Activated naive CD4-positive, alpha-beta T cell treated with anti-CD3 and anti-CD28 coated beads, Interleukin-2, amount 10 ng/mL, durations not matched to agents 7 days and 5 days (primary cell): ENCODE measurements around the gene NF2.
"Not testable (repeated sequence)": the region's sequence is repeated elsewhere in the genome, so short reads cannot be mapped to it uniquely, and the experiment has no call there.

Experiments
- CTCF ChIA-PET: fragments of 350-600 bp; sonication (Branson Sonifier 250); formaldehyde crosslinking; loops from one replicate; lab custom pipeline; 2021; ENCODE audit warnings: antibody characterized with exemption; lab: Charles Lee
- DNase-seq: peaks from one replicate; pipeline ENCODE4 v3.0.0-alpha.2; 2020
- H3K27ac Mint-ChIP-seq: one replicate; pipeline ENCODE4 v1.8.0; 2021; ENCODE audit warnings: mild to moderate bottlenecking, moderate library complexity, mixed read lengths
- H3K27me3 Mint-ChIP-seq: one replicate; pipeline ENCODE4 v1.8.0; 2021; ENCODE audit warnings: mild to moderate bottlenecking, mixed read lengths
- H3K36me3 Mint-ChIP-seq: one replicate; pipeline ENCODE4 v1.8.0; 2021; ENCODE audit warnings: mixed read lengths
- H3K4me1 Mint-ChIP-seq: one replicate; pipeline ENCODE4 v1.8.0; 2021; ENCODE audit warnings: mixed read lengths
- H3K4me3 Mint-ChIP-seq: one replicate; pipeline ENCODE4 v1.8.0; 2021; ENCODE audit warnings: mild to moderate bottlenecking, moderate library complexity, mixed read lengths
- H3K9me3 Mint-ChIP-seq: one replicate; pipeline ENCODE4 v1.8.0; 2021; ENCODE audit warnings: mixed read lengths

Gene NF2

GRCh38 chr22:29580200-29580810 lies 23.1 kb upstream of the NF2 start:
- CTCF ChIA-PET, result no interaction called here
- peaks cover 29% of the 10 kb centered on the region for H3K4me1 Mint-ChIP-seq
- H3K9me3 Mint-ChIP-seq, result peaks cover 3% of the 10 kb centered on the region
- peaks cover 5% of the 10 kb centered on the region for H3K36me3 Mint-ChIP-seq
- peak overlapping the region; percentile 89 for H3K27ac Mint-ChIP-seq
- H3K27me3 Mint-ChIP-seq, result no peaks in the 10 kb centered on the region
- DNase-seq, result no peak
- peak overlapping the region; percentile 91 for H3K4me3 Mint-ChIP-seq

DNA sequence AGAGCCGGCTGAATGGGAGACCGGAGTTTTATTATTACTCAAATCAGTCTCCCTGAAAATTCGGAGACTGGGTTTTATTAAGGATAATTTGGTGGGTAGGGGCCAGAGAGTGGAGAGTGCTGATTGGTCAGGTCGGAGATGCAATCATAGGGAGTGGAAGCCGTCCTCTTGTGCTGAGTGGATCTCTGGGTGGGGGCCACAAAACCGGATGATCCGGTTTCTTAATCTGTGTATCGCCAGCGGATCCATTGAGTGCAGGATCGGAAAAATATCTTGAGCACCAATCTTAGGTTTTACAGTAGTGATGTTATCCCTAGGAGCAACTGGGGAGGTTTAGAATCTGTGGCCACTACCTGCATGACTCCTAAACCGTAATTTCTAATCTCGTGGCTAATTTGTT lies 21.6 kb upstream of the NF2 start:
- CTCF ChIA-PET, result no interaction called here
- DNase-seq, result no peak
- Mint-ChIP-seq H3K4me3 (peak overlapping the region; percentile 91), H3K4me1 (peaks cover 29% of the 10 kb centered on the region), H3K27ac (no peak overlapping the region), H3K36me3 (peaks cover 5% of the 10 kb centered on the region), H3K27me3 (no peaks in the 10 kb centered on the region), H3K9me3 (peaks cover 3% of the 10 kb centered on the region)

DNA sequence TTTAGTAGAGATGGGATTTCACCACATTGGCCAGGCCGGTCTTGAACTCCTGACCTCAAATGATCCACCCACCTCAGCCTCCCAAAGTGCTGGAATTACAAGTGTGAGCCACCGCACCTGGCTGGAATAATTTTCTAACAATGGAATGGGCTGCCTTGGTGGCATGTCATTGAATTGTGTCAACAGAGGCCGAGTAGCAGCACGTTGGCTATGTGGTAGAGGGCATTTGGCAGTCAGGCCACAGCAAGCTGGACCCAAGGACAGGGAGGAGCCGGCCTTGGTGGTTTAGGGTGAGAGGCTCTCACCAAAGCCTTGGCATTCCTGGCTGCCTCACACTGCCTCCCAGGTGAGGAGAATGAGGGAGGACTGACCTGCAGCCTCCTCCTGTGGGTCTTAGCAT lies 18.5 kb upstream of the NF2 start:
- H3K4me3 Mint-ChIP-seq, result no peak overlapping the region
- peaks cover 2% of the 10 kb centered on the region for H3K36me3 Mint-ChIP-seq
- CTCF ChIA-PET, result no interaction called here

GRCh38 chr22:29586193-29586705 lies 17.2 kb upstream of the NF2 start:
- DNase-seq, H3K36me3 Mint-ChIP-seq, H3K27ac Mint-ChIP-seq, H3K9me3 Mint-ChIP-seq, H3K4me3 Mint-ChIP-seq, H3K27me3 Mint-ChIP-seq: not testable (repeated sequence)
- peaks cover 24% of the 10 kb centered on the region for H3K4me1 Mint-ChIP-seq
- CTCF ChIA-PET, result interaction anchor here (0.7 to 1.4 kb wide), 2 partner anchors 20 to 104 kb away, joined by 3 to 5 read pairs; no protein-coding TSS in a partner anchor

More for the DNA sequence above, 18.5 kb upstream of the NF2 start:
- peaks cover 3% of the 10 kb centered on the region for H3K9me3 Mint-ChIP-seq
- DNase-seq, result no peak
- peaks cover 26% of the 10 kb centered on the region for H3K4me1 Mint-ChIP-seq
- H3K27me3 Mint-ChIP-seq, result peaks cover 4% of the 10 kb centered on the region
- H3K27ac Mint-ChIP-seq, result no peak overlapping the region

DNA sequence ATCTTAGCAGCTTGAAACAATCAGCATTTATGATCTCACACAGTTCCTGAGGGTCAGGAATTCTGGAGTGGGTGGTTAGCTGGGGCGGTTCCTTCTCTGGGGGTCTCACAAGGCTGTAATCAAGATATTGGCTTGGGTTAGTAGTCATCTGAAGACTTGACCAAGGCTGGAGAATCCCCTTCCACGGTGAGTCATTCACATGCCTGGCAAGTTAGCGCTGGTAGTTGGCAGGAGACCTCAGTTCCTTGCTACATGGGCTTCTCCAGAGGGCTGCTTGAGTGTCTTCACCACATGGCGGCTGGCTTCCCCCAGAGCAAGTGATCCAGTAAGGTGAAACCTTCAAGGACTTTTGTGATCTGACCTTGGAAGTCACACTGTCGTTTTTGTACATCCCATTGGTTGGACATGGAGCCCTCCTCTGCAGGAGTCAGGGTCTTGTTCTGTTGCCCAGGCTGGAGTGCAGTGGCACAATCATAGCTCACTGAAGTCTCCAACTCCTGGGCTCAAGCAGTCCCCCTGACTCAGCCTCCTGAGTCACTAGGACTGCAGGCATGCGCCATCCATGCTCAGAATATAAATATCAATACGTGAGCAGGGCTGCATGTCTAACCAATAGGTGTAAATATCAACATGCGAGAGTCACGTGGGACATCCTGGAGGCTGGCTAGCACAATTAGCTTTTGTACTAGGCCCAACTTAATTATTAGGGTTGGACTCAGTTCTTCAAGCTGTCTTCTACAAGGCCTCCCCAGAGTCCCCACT lies 15.3 kb upstream of the NF2 start:
- peaks cover 4% of the 10 kb centered on the region for H3K27me3 Mint-ChIP-seq
- no peak overlapping the region for H3K27ac Mint-ChIP-seq
- H3K36me3 Mint-ChIP-seq, result no peaks in the 10 kb centered on the region
- no peaks in the 10 kb centered on the region for H3K9me3 Mint-ChIP-seq
- CTCF ChIA-PET, result interaction anchor here (1.5 to 3.7 kb wide), 3 partner anchors 38 to 501 kb away, joined by 3 to 21 read pairs (median 18); no protein-coding TSS in a partner anchor
- DNase-seq, result no peak
- no peak overlapping the region for H3K4me3 Mint-ChIP-seq
- H3K4me1 Mint-ChIP-seq, result peaks cover 10% of the 10 kb centered on the region

DNA sequence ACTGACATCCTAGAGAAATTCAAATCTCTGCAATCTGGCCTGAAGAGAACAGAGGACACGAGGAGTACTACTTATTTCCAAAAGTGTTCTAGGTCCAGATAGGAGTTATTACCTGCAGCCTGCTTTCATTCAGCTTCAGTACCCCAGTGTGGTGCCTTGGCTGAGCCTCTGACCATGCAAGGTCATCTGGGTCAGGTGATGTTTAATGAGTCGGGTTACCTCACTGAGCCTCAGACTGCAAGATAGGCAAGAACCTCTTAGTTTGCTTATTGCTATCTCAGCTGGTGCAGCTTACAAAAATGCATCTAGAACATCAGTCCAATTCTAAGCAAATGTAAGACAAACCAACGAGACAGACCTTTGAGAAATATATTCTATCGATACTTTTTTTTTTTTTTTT lies 9.5 kb upstream of the NF2 start:
- CTCF ChIA-PET, result no interaction called here
- Mint-ChIP-seq H3K9me3 (peaks cover 4% of the 10 kb centered on the region), H3K4me3 (no peak overlapping the region), H3K36me3 (no peaks in the 10 kb centered on the region), H3K4me1 (peaks cover 15% of the 10 kb centered on the region), H3K27ac (no peak overlapping the region), H3K27me3 (no peaks in the 10 kb centered on the region)
- no peak for DNase-seq

DNA sequence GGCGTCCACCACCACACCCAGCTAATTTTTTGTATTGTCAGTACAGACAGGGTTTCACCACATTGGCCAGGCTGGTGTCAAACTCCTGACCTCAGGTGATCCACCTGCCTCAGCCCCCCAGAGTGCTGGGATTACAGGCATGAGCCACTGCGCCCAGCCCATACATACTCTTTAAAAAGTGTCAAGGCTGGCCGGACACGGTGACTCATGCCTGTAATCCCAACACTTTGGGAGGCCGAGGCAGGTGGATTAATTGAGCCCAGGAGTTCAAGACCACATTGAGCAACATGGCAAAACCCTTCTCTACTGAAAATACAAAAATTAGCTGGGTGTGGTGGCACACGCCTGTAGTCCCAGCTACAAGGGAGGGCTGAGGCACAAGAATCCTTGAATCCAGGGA lies 9.0 kb upstream of the NF2 start:
- H3K4me3 Mint-ChIP-seq, DNase-seq, H3K27me3 Mint-ChIP-seq, H3K36me3 Mint-ChIP-seq, H3K9me3 Mint-ChIP-seq, CTCF ChIA-PET, H3K27ac Mint-ChIP-seq: not testable (repeated sequence)
- H3K4me1 Mint-ChIP-seq, result peaks cover 15% of the 10 kb centered on the region

GRCh38 chr22:29596408-29596807 lies 7.0 kb upstream of the NF2 start:
- H3K27ac Mint-ChIP-seq, result no peak overlapping the region
- H3K36me3 Mint-ChIP-seq, result no peaks in the 10 kb centered on the region
- H3K9me3 Mint-ChIP-seq, result peaks cover 4% of the 10 kb centered on the region
- H3K27me3 Mint-ChIP-seq, result no peaks in the 10 kb centered on the region
- H3K4me1 Mint-ChIP-seq, result peaks cover 5% of the 10 kb centered on the region
- DNase-seq, result no peak
- no peak overlapping the region for H3K4me3 Mint-ChIP-seq
- CTCF ChIA-PET, result interaction anchor here (1.9 kb wide), 1 partner anchor 8 kb away, joined by 4 read pairs; no protein-coding TSS in a partner anchor

GRCh38 chr22:29597871-29598683 lies 5.4 kb upstream of the NF2 start:
- CTCF ChIA-PET, DNase-seq, H3K27ac Mint-ChIP-seq, H3K27me3 Mint-ChIP-seq, H3K4me3 Mint-ChIP-seq, H3K36me3 Mint-ChIP-seq, H3K9me3 Mint-ChIP-seq: not testable (repeated sequence)
- H3K4me1 Mint-ChIP-seq, result peaks cover 14% of the 10 kb centered on the region

- H3K27ac Mint-ChIP-seq, result no peak overlapping the region
- DNase-seq, result no peak
- no peak overlapping the region for H3K4me3 Mint-ChIP-seq
- H3K27me3 Mint-ChIP-seq, result no peaks in the 10 kb centered on the region
- peaks cover 15% of the 10 kb centered on the region for H3K4me1 Mint-ChIP-seq
- CTCF ChIA-PET, result no interaction called here
- peaks cover 4% of the 10 kb centered on the region for H3K9me3 Mint-ChIP-seq
- no peaks in the 10 kb centered on the region for H3K36me3 Mint-ChIP-seq
Observed at GRCh38 chr22:29598684-29599020, 4.8 kb upstream of the NF2 start.

DNA sequence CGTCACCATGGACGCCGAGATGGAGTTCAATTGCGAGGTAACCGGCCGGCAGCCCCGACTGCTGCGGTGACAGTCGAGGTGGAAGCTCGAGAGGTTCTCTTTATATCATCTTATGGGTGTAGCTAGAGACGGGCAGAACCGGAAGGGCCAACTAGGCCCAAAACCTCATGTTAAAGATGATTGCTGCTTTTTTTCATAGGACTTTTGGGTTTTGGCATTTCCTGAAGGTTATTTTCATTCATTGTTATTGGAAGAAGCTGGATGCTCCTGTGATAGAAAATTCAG lies 585 bp downstream of the NF2 start:
- peak overlapping the region; percentile 95 for H3K4me3 Mint-ChIP-seq
- CTCF ChIA-PET, result interaction anchor here (0.6 to 2.0 kb wide), 7 partner anchors 8 to 485 kb away, joined by 3 to 6 read pairs (median 4); no protein-coding TSS in a partner anchor
- no peaks in the 10 kb centered on the region for H3K9me3 Mint-ChIP-seq
- no peaks in the 10 kb centered on the region for H3K27me3 Mint-ChIP-seq
- H3K4me1 Mint-ChIP-seq, result peaks cover 36% of the 10 kb centered on the region
- H3K36me3 Mint-ChIP-seq, result peaks cover 18% of the 10 kb centered on the region
- DNase-seq, result peak; percentile 69
- H3K27ac Mint-ChIP-seq, result peak overlapping the region; percentile 98

DNA sequence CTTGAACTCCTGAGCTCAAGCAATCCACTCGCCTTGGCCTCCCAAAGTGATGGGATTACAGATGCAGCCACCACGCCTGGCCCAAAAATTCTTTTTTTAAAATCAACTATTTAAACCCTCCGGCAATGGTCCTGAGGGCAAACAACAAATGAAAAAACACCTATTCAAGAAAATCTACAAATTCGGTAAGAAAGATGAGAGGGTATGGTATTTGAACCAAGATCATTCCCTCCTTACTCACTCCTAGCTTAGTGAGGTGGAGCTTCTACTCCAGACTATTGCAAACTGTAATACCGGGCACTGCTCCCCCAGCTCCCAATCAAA lies 2.1 kb downstream of the NF2 start:
- Mint-ChIP-seq H3K27me3 (no peaks in the 10 kb centered on the region), H3K27ac (peak overlapping the region; percentile 98), H3K9me3 (no peaks in the 10 kb centered on the region), H3K4me3 (peak overlapping the region; percentile 95), H3K36me3 (peaks cover 25% of the 10 kb centered on the region), H3K4me1 (peaks cover 36% of the 10 kb centered on the region)
- CTCF ChIA-PET, result interaction anchor here (0.8 to 2.0 kb wide), 8 partner anchors 10 to 483 kb away, joined by 3 to 9 read pairs (median 4); no protein-coding TSS in a partner anchor
- no peak for DNase-seq

DNA sequence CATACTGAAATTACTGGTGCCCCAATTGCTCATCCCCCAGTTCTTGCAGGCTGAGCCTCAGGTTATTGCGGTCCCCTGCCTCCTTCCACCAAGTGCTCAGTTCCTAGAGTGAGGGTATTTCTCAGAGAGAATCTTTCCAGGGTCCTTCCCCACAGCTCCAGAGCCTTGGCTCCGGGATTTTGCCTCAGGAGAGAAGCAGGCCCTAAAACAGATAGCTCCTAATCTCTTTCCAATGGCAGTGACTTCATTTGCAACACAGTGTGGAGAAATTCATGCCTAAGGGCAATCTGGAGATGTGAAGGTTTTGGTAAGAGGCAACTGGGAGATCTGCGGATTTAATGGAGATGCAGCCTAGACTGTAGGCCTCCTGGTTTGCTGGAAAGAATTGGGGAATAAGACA lies 2.9 kb downstream of the NF2 start:
- H3K27me3 Mint-ChIP-seq, result no peaks in the 10 kb centered on the region
- H3K27ac Mint-ChIP-seq, result no peak overlapping the region
- H3K9me3 Mint-ChIP-seq, result peaks cover 5% of the 10 kb centered on the region
- CTCF ChIA-PET, result interaction anchor here (1.3 to 1.6 kb wide), 4 partner anchors 11 to 20 kb away, joined by 3 to 9 read pairs (median 4); no protein-coding TSS in a partner anchor
- peaks cover 28% of the 10 kb centered on the region for H3K36me3 Mint-ChIP-seq
- H3K4me1 Mint-ChIP-seq, result peaks cover 36% of the 10 kb centered on the region
- no peak for DNase-seq
- H3K4me3 Mint-ChIP-seq, result no peak overlapping the region

GRCh38 chr22:29607426-29607825 lies 4.0 kb downstream of the NF2 start:
- CTCF ChIA-PET, result interaction anchor here (0.6 kb wide), 1 partner anchor 92 kb away, joined by 3 read pairs; no protein-coding TSS in a partner anchor
- Mint-ChIP-seq H3K27me3 (no peaks in the 10 kb centered on the region), H3K36me3 (peaks cover 32% of the 10 kb centered on the region), H3K4me1 (peaks cover 31% of the 10 kb centered on the region), H3K4me3 (no peak overlapping the region), H3K27ac (no peak overlapping the region), H3K9me3 (peaks cover 7% of the 10 kb centered on the region)
- no peak for DNase-seq
